B cell (primary cell): Measurements from ENCODE around the gene TRIM68. TPM values are rescaled to one million over a fixed set of nuclear protein-coding genes. Genes with fewer than 3 reads are reported as not detected.

Experiments
- ATAC-seq: fragments of 200-7000 bp; cut with Tn5 transposase; one replicate; pipeline ENCODE4 v1.10.0; 2021; ENCODE audit warnings: low read depth, mild to moderate bottlenecking, moderate number of reproducible peaks, moderate library complexity
- CTCF ChIA-PET: fragments of 350-600 bp; sonication (Branson Sonifier 250); formaldehyde crosslinking; loops from one replicate; lab custom pipeline; 2021; ENCODE audit warnings: antibody characterized with exemption, inconsistent platforms; lab: Charles Lee
- POLR2A ChIA-PET: fragments of 350-600 bp; sonication (Branson Sonifier 250); formaldehyde crosslinking; loops from one replicate; lab custom pipeline; 2021; ENCODE audit warnings: antibody characterized with exemption; lab: Charles Lee
- DNase-seq: peaks from one replicate; pipeline ENCODE4 v3.0.0; 2013
- H2AFZ ChIP-seq: 2 replicates; pipeline ENCODE4 v1.6.1; 2012; ENCODE audit warnings: mild to moderate bottlenecking, low read depth, low read length; ENCODE audit not compliant: insufficient read depth, poor library complexity, severe bottlenecking
- H3K27ac ChIP-seq, 2 donors: 1 replicate in 1 of 2; 2 replicates in 1 of 2; pipeline ENCODE4 v1.5.1; 2012 to 2013; ENCODE audit warnings: low read length in 2 of 2, mild to moderate bottlenecking in 2 of 2, moderate library complexity in 1 of 2
- H3K27me3 ChIP-seq, 4 experiments: fragments of 200-600 bp in 1 of 4; sonication (generic) in 1 of 4; replicated peaks in 1 of 4; 1 replicate in 2 of 4; 2 replicates in 2 of 4; pipeline versions ENCODE4 v1.6.1 to v1.7.0; 2013 to 2016; ENCODE audit warnings: low read length in 3 of 4, mild to moderate bottlenecking in 2 of 4, mixed read lengths in 1 of 4, moderate library complexity in 1 of 4; ENCODE audit not compliant: insufficient read depth in 4 of 4, control insufficient read depth in 3 of 4; ENCODE audit errors: control extremely low read depth in 1 of 4
- H3K36me3 ChIP-seq, 2 experiments: replicated peaks in 1 of 2; 1 replicate in 1 of 2; 2 replicates in 1 of 2; pipeline versions ENCODE4 v1.6.1 to v1.7.1; 2013; ENCODE audit warnings: low read length in 1 of 2; ENCODE audit not compliant: insufficient read depth in 2 of 2, control insufficient read depth in 1 of 2; ENCODE audit errors: control extremely low read depth in 1 of 2, extremely low read depth in 1 of 2
- H3K4me1 ChIP-seq, 2 donors: fragments of 200-600 bp in 1 of 2; sonication (generic) in 1 of 2; 1 replicate in 1 of 2; 2 replicates in 1 of 2; pipeline versions ENCODE4 v1.5.1 to v1.6.1; 2013 to 2017; ENCODE audit warnings: low read length in 2 of 2; ENCODE audit not compliant: control insufficient read depth in 2 of 2, insufficient read depth in 2 of 2
- H3K4me2 ChIP-seq: replicated peaks from 2 replicates; pipeline ENCODE3; 2012; ENCODE audit warnings: mild to moderate bottlenecking, low read depth, low read length; ENCODE audit not compliant: poor library complexity, severe bottlenecking
- H3K4me3 ChIP-seq, 5 experiments: fragments of 200-600 bp in 1 of 5; sonication (generic) in 1 of 5; 1 replicate in 3 of 5; 2 replicates in 2 of 5; pipeline versions ENCODE4 v1.5.1 to v1.7.0; 2011 to 2016; ENCODE audit warnings: low read length in 4 of 5, mild to moderate bottlenecking in 4 of 5, low read depth in 2 of 5, control low read depth in 1 of 5, moderate library complexity in 1 of 5; ENCODE audit not compliant: insufficient read depth in 1 of 5; ENCODE audit errors: control extremely low read depth in 1 of 5, extremely low read depth in 1 of 5
- H3K79me2 ChIP-seq: fragments of 200-600 bp; sonication (generic); one replicate; pipeline ENCODE4 v1.6.0; 2016; ENCODE audit warnings: low read length; ENCODE audit not compliant: control insufficient read depth, insufficient read depth
- H3K9ac ChIP-seq: fragments of 200-600 bp; sonication (generic); 2 replicates; pipeline ENCODE4 v1.6.1; 2017; ENCODE audit warnings: mild to moderate bottlenecking, low read length, moderate library complexity
- H3K9me3 ChIP-seq, 3 donors: one replicate each; pipeline versions ENCODE4 v1.6.1 to v1.7.1; 2013; ENCODE audit warnings: low read length in 2 of 3; ENCODE audit not compliant: control insufficient read depth in 2 of 3, insufficient read depth in 1 of 3; ENCODE audit errors: control extremely low read depth in 1 of 3
- H4K20me1 ChIP-seq: 2 replicates; pipeline ENCODE4 v1.6.0; 2012; ENCODE audit warnings: mild to moderate bottlenecking, low read length; ENCODE audit not compliant: insufficient read depth, control insufficient read depth, poor library complexity, severe bottlenecking
- H3K27ac Mint-ChIP-seq: one replicate; pipeline ENCODE4 v1.8.0; 2021; ENCODE audit warnings: mixed read lengths
- H3K27me3 Mint-ChIP-seq: one replicate; pipeline ENCODE4 v1.8.0; 2021; ENCODE audit warnings: mixed read lengths
- H3K4me1 Mint-ChIP-seq: one replicate; pipeline ENCODE4 v1.8.0; 2021; ENCODE audit warnings: mixed read lengths
- H3K4me3 Mint-ChIP-seq: one replicate; pipeline ENCODE4 v1.8.0; 2021; ENCODE audit warnings: mixed read lengths
- H3K9me3 Mint-ChIP-seq: one replicate; pipeline ENCODE4 v1.8.0; 2022; ENCODE audit warnings: mixed read lengths; ENCODE audit not compliant: insufficient read depth
- CTCF ChIP-seq: fragments of 200-600 bp; IDR thresholded peaks from one replicate; pipeline ENCODE4 v1.8.0; 2022; ENCODE audit warnings: antibody characterized with exemption, mild to moderate bottlenecking
- EZH2 ChIP-seq: IDR thresholded peaks from 2 replicates; pipeline ENCODE4 v1.6.1; 2012; ENCODE audit warnings: borderline replicate concordance, low read depth, mild to moderate bottlenecking, moderate library complexity, low read length; ENCODE audit not compliant: insufficient read depth, poor library complexity, severe bottlenecking
- WGBS: methylation state at CpG from one replicate; pipeline ENCODE4 v1.1.5; 2013; ENCODE audit warnings: missing lambda C conversion rate; ENCODE audit not compliant: insufficient coverage; 5-methylcytosine and 5-hydroxymethylcytosine counted together
- intact Hi-C: fragments of 100-400 bp; cut with micrococcal nuclease; formaldehyde crosslinking; loops from one replicate; pipeline ENCODE4 v1.10.0; 2022
- polyA plus RNA-seq: library from polyadenylated mRNA; depleted of rRNA; stranded (reverse); fragments of >200 nt; gene quantifications from 2 replicates; pipeline ENCODE4 v1.2.3, GENCODE V29; 2012
- total RNA-seq, 2 donors: library from RNA; stranded (reverse); fragments of 120-200 nt in 1 of 2; gene quantifications; 1 replicate in 1 of 2; 2 replicates in 1 of 2; pipeline versions ENCODE4 v1.2.3 to v1.2.4, GENCODE V29; 2013 to 2022

Gene TRIM68
- total and polyA plus RNA-seq, 2 donors (not counting 1 experiment from before 2014, with no cell fraction given): 7.6 to 21.7 TPM

DNA sequence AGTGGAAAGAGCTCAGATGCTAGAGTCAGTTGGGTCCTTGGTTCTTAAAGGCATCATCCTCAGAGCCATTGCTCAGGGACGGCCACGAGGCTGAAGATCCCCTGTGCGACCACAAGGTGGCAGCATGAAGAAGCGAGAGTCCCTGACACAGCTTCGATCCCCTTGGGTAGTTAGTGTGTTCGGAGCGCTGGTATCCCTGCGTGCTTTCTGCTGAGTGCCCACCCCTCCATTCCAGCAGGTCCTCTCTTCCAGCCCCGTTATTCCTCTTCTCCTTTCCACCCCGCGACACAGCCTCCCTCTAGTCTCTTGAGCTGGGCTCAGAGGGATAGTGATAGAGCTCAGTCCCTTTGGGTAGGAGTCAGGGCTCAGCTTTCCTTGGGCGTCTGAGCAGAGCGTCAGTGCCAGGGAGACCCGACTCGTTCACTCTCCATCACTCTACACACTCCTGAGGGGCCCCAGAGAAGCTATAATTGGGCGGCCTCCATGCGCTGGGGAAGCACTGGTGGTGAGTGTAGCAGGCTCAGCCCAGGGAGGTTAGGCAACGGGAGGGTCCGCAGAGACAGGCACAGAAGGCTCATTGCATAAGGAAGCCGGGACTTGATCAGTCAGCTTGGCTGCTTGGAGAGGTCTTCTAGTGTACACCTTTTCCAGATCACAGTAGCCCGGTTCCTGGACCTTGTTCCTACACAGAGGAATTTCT, 29.1 kb upstream of the TRIM68 start, which contains the start of gene OR51D1:
Gene OR51D1 (plus strand): TSS at position 516 of the 700 bp plus-strand sequence. CDS start 2,314 bp downstream, outside the sequence.
- no peaks in the 10 kb centered on the region for H3K36me3 ChIP-seq
- no peak within 1 kb of the TSS for H3K9ac ChIP-seq
- ChIA-PET POLR2A (no interaction called here), CTCF (interaction anchor here (0.5 to 3.1 kb wide), 27 partner anchors 8 to 1717 kb away, joined by 3 to 24 read pairs (median 5); partner anchors contain the start of genes OR52N2 and TRIM68)
- Mint-ChIP-seq H3K27ac (no peak within 1 kb of the TSS), H3K27me3 (peaks cover 13% of the 10 kb centered on the region), H3K4me1 (no peaks in the 10 kb centered on the region), H3K4me3 (no peak within 1 kb of the TSS), H3K9me3 (no peaks in the 10 kb centered on the region)
- peak within 1 kb of the TSS; percentile 58 for H3K4me2 ChIP-seq
- H4K20me1 ChIP-seq: no peaks in the 10 kb centered on the region
- no peaks in the 10 kb centered on the region for H3K79me2 ChIP-seq
- H3K27me3 ChIP-seq: peaks cover 0 to 10% (median 5%) of the 10 kb centered on the region in 4 experiments
- 55% methylated on average over 12 of the region's 21 CpGs for WGBS
- peaks cover 0 to 5% (median 0%) of the 10 kb centered on the region in 3 donors for H3K9me3 ChIP-seq
- TF ChIP-seq CTCF (peak; percentile 92), EZH2 (no peak)
- H3K27ac ChIP-seq: no peak within 1 kb of the TSS
- ATAC-seq (peak; percentile 73), DNase-seq (peak; percentile 71)
- H3K4me3 ChIP-seq: no peak within 1 kb of the TSS
- peaks cover 0 to 3% of the 10 kb centered on the region in 2 donors for H3K4me1 ChIP-seq
- peak within 1 kb of the TSS; percentile 52 for H2AFZ ChIP-seq
- intact Hi-C loops: loop anchor here (2.0 to 5.0 kb wide), 2 partner anchors 1254 to 1715 kb away; no protein-coding TSS in a partner anchor

DNA sequence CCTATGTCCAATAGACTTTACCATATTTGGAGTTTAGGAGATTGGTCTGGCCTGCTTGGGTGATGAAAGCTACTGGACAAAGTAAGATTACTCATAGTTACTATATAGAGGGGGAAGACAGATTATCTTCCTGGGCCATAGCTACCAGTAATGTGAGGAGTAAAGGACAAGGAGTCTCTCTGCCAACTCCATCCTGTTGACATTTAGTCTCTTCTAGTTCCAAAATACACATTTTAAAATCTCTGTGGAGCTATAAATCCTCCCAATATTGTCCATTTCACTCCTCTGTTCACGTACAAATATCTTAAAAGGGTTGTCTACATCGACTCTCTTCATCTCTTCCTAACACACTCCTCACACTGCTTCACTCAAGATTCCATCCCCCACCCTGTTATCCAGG, 28.1 kb upstream of the TRIM68 start:
- ChIA-PET POLR2A (no interaction called here), CTCF (interaction anchor here (0.5 to 3.1 kb wide), 19 partner anchors 9 to 1718 kb away, joined by 3 to 24 read pairs (median 6); partner anchors contain the start of gene TRIM68)
- Histone ChIP-seq H3K9me3 (peaks cover 0 to 5% (median 0%) of the 10 kb centered on the region in 3 donors), H2AFZ (no peak overlapping the region), H4K20me1 (no peaks in the 10 kb centered on the region), H3K4me1 (peaks cover 0 to 3% of the 10 kb centered on the region in 2 donors), H3K4me3 (no peak overlapping the region), H3K79me2 (no peaks in the 10 kb centered on the region), H3K4me2 (no peak overlapping the region), H3K27ac (no peak overlapping the region), H3K9ac (no peak overlapping the region), H3K36me3 (no peaks in the 10 kb centered on the region), H3K27me3 (peaks cover 0 to 10% (median 5%) of the 10 kb centered on the region in 4 experiments)
- Mint-ChIP-seq H3K27ac (no peak overlapping the region), H3K4me3 (no peak overlapping the region), H3K27me3 (peaks cover 11% of the 10 kb centered on the region), H3K4me1 (no peaks in the 10 kb centered on the region), H3K9me3 (no peaks in the 10 kb centered on the region)
- TF ChIP-seq EZH2: no peak
- no peak for TF ChIP-seq CTCF
- DNase-seq (no peak), ATAC-seq (no peak)
- intact Hi-C loops: loop anchor here (2.0 to 5.0 kb wide), 2 partner anchors 1255 to 1716 kb away; no protein-coding TSS in a partner anchor
- WGBS: 97% methylated on average over 2 of the region's 2 CpGs
